ENCODE results near the gene MROH8. TPM values are rescaled to one million over a fixed set of nuclear protein-coding genes. Genes with fewer than 3 reads are reported as not detected.
A peak's percentile ranks its signal among the peaks of the same experiment; 100 is the strongest.
"Not testable (repeated sequence)": the region's sequence is repeated elsewhere in the genome, so short reads cannot be mapped to it uniquely, and the experiment has no call there.

Gene MROH8
- total and polyA plus RNA-seq, 2 experiments from 2014 or later, result 0.63 to 0.68 TPM

- H3F3A ChIP-seq (replicated peaks; ENCODE audit: low read depth); H3K27me3 Mint-ChIP-seq (ENCODE audit: insufficient read depth, low read depth, poor library complexity); H3K4me1 ChIP-seq (ENCODE audit: insufficient read depth); H3K36me3 ChIP-seq (ENCODE audit: insufficient read depth); H3K4me3 ChIP-seq; H3K4me2 ChIP-seq; DNase-seq (ENCODE audit: low spot score); H3K27ac ChIP-seq (ENCODE audit: low read depth); H3K79me2 ChIP-seq (replicated peaks; ENCODE audit: insufficient read depth); H3K9me2 ChIP-seq (ENCODE audit: insufficient read depth); H3K36me3 Mint-ChIP-seq (ENCODE audit: low read depth); H3K4me3 Mint-ChIP-seq; H3K27ac Mint-ChIP-seq; H3K4me1 Mint-ChIP-seq; ATAC-seq; H4K20me1 ChIP-seq (replicated peaks; ENCODE audit: insufficient read depth); H3K27me3 ChIP-seq (ENCODE audit: insufficient read depth); H2AFZ ChIP-seq: not testable (repeated sequence)
- H3K9me3 Mint-ChIP-seq, result peaks cover 21% of the 10 kb centered on the region
These were observed 53.1 kb downstream of the MROH8 start for GRCh38 chr20:37126290-37126689.

- Mint-ChIP-seq H3K4me3 (no peak overlapping the region), H3K9me3 (peaks cover 21% of the 10 kb centered on the region), H3K27me3 (ENCODE audit: insufficient read depth, low read depth, poor library complexity) (peaks cover 4% of the 10 kb centered on the region), H3K27ac (no peak overlapping the region), H3K36me3 (ENCODE audit: low read depth) (peaks cover 4% of the 10 kb centered on the region), H3K4me1 (no peaks in the 10 kb centered on the region)
- no peak overlapping the region for H2AFZ ChIP-seq
- no peak overlapping the region for H3K4me3 ChIP-seq
- TF ChIP-seq ZNF331 (CRISPR knock-in tag; IDR thresholded peaks at IDR 0.05; ENCODE audit: low read depth) (no peak), JUNB (IDR thresholded peaks at IDR 0.05; ENCODE audit: unreplicated experiment) (no peak), REST (IDR thresholded peaks at IDR 0.05; ENCODE audit: unreplicated experiment) (no peak), STAT1 (IDR thresholded peaks at IDR 0.05; ENCODE audit: unreplicated experiment) (no peak), NANOG (IDR thresholded peaks at IDR 0.05; ENCODE audit: borderline replicate concordance) (no peak), POLR2AphosphoS5 (IDR thresholded peaks at IDR 0.05; ENCODE audit: low read depth) (no peak), ZNF114 (CRISPR knock-in tag; IDR thresholded peaks at IDR 0.05) (no peak), CREB1 (CRISPR knock-in tag; IDR thresholded peaks at IDR 0.05; ENCODE audit: low read depth) (no peak)
- no peaks in the 10 kb centered on the region for H3F3A ChIP-seq (replicated peaks; ENCODE audit: low read depth)
- no peaks in the 10 kb centered on the region for H4K20me1 ChIP-seq (replicated peaks; ENCODE audit: insufficient read depth)
- H3K36me3 ChIP-seq (ENCODE audit: insufficient read depth), result no peaks in the 10 kb centered on the region
- ATAC-seq, result no peak
- no peak overlapping the region for H3K4me2 ChIP-seq
- H3K27me3 ChIP-seq (ENCODE audit: insufficient read depth), result no peaks in the 10 kb centered on the region
- H3K9me2 ChIP-seq (ENCODE audit: insufficient read depth), result no peaks in the 10 kb centered on the region
- H3K4me1 ChIP-seq (ENCODE audit: insufficient read depth), result no peaks in the 10 kb centered on the region
- H3K79me2 ChIP-seq (replicated peaks; ENCODE audit: insufficient read depth), result no peaks in the 10 kb centered on the region
- no peak for DNase-seq (ENCODE audit: low spot score)
- H3K27ac ChIP-seq (ENCODE audit: low read depth), result no peak overlapping the region
These were observed 55.9 kb downstream of the MROH8 start for GRCh38 chr20:37123441-37123840.

GRCh38 chr20:37120497-37120896 lies 58.9 kb downstream of the MROH8 start:
- peak overlapping the region; percentile 15; the same call in 1 of the 2 replicates for H2AFZ ChIP-seq
- H3K27ac Mint-ChIP-seq, result no peak overlapping the region
- TF ChIP-seq JUNB (IDR thresholded peaks at IDR 0.05; ENCODE audit: unreplicated experiment), result no peak
- no peak for TF ChIP-seq CREB1 (CRISPR knock-in tag; IDR thresholded peaks at IDR 0.05; ENCODE audit: low read depth)
- TF ChIP-seq STAT1 (IDR thresholded peaks at IDR 0.05; ENCODE audit: unreplicated experiment), result no peak
- TF ChIP-seq ETS1 (IDR thresholded peaks at IDR 0.05), result no peak
- TF ChIP-seq EZH2phosphoT487 (IDR thresholded peaks at IDR 0.05; ENCODE audit: unreplicated experiment), result no peak
- TF ChIP-seq ZNF114 (CRISPR knock-in tag; IDR thresholded peaks at IDR 0.05), result no peak

More at GRCh38 chr20:37120497-37120896, 58.9 kb downstream of the MROH8 start:
- ATAC-seq, result peak; percentile 29; the same call in 1 of the 3 replicates
- peaks cover 4% of the 10 kb centered on the region for H3K36me3 Mint-ChIP-seq (ENCODE audit: low read depth)
- H3K4me1 Mint-ChIP-seq, result no peaks in the 10 kb centered on the region
- DNase-seq (ENCODE audit: low spot score), result no peak
- H3K79me2 ChIP-seq (replicated peaks; ENCODE audit: insufficient read depth), result no peaks in the 10 kb centered on the region
- no peaks in the 10 kb centered on the region for H3K9me2 ChIP-seq (ENCODE audit: insufficient read depth)
- H3K4me2 ChIP-seq, result no peak overlapping the region
- H3K27me3 ChIP-seq (ENCODE audit: insufficient read depth), result no peaks in the 10 kb centered on the region
- H3K4me1 ChIP-seq (ENCODE audit: insufficient read depth), result no peaks in the 10 kb centered on the region
- no peaks in the 10 kb centered on the region for H4K20me1 ChIP-seq (replicated peaks; ENCODE audit: insufficient read depth)
- H3K27ac ChIP-seq (ENCODE audit: low read depth), result no peak overlapping the region
- H3K4me3 ChIP-seq, result no peak overlapping the region
- peaks cover 4% of the 10 kb centered on the region for H3K27me3 Mint-ChIP-seq (ENCODE audit: insufficient read depth, low read depth, poor library complexity)
- no peaks in the 10 kb centered on the region for H3F3A ChIP-seq (replicated peaks; ENCODE audit: low read depth)
- no peak overlapping the region for H3K4me3 Mint-ChIP-seq
- no peaks in the 10 kb centered on the region for H3K36me3 ChIP-seq (ENCODE audit: insufficient read depth)
- peaks cover 14% of the 10 kb centered on the region for H3K9me3 Mint-ChIP-seq
